G401 (cell line): ENCODE results near the gene HNRNPH1. TPM values are rescaled to one million over a fixed set of nuclear protein-coding genes. Genes with fewer than 3 reads are reported as not detected.

ENCODE experiments used
- DNase-seq: peaks from one replicate; pipeline ENCODE4 v3.0.0-alpha.2; 2015; ENCODE audit warnings: low spot score
- in situ Hi-C: cut with HindIII; loops from 2 replicates; pipeline ENCODE4 v1.10.0; 2016; ENCODE audit warnings: low sequenced_read_pairs, mixed read lengths
- total RNA-seq: library from RNA; depleted of rRNA; stranded (reverse); fragments of >200 nt; shearing (Covaris generic); gene quantifications from 2 replicates; pipeline ENCODE4 v1.2.3, GENCODE V29; 2014

HNRNPH1 gene
- total RNA-seq, 1 experiment from 2014 or later, result 108 TPM

DNA sequence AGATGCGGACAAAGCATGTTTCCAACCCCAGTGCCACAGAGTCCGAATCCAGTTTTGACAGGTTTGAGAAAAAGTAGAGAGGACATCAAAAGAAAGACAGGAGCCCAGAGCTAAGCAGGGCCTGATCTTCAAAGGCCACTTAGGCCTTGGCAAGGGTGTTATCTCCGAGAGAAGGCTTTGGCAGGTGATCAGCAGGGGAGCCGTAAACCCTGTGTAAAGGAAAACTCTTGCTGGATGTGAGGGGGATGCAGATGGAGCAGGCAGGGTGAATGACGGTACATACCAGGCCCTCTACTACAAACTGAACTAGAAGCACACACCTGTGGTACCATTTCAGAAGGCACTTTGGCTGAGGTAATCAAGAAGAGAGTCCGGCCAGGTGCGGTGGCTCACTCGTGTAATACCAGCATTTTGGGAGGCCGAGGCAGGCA, 1.4 kb upstream of the HNRNPH1 start:
- no peak for DNase-seq
- in situ Hi-C loops, result no loop called here

DNA sequence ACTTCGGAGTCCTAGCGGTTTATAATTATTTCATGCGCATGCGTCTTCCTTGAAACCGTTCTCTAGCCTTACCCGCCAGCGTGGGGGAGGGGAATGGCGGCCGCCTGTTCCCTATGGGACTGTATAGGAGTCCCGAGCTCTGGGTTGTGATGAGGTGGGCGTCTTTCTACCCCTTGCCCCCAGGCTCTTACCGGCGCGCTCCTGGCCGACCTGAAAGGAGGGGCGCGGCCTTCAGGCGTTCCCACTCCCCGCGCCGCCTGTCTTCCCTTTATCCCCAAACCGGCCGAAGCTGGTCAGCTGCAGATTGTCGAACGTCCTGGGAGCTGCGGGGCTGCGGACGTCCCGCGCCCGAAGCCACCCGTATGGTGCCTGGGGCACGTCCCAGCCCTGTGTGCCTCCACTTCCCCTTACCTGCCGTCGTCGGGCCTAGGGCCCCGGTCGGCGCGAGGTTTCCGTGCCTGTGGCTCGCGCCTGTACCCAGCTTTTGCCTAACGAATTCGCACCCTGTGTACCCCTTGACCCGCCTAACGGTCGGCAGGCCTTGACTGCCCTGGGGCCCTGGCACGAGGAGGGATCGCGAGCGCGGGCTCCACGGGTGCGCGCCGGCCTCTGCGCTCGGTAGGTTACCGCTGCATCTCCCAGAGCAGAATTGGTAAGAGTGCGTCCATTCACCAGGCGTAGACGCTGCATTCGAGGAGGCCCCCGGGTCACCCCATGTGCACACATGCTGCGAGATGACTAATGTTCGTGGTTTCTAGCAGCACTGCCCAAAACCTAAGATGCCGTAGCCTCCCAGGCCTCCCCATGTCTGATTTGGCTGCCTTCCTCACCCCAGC, 653 bp upstream of the HNRNPH1 start:
- in situ Hi-C loops, result no loop called here
- DNase-seq, result peak; percentile 41

GRCh38 chr5:179621551-179622214, 1.8 kb downstream of the HNRNPH1 start:
- in situ Hi-C loops, result no loop called here
- DNase-seq, result no peak

DNA sequence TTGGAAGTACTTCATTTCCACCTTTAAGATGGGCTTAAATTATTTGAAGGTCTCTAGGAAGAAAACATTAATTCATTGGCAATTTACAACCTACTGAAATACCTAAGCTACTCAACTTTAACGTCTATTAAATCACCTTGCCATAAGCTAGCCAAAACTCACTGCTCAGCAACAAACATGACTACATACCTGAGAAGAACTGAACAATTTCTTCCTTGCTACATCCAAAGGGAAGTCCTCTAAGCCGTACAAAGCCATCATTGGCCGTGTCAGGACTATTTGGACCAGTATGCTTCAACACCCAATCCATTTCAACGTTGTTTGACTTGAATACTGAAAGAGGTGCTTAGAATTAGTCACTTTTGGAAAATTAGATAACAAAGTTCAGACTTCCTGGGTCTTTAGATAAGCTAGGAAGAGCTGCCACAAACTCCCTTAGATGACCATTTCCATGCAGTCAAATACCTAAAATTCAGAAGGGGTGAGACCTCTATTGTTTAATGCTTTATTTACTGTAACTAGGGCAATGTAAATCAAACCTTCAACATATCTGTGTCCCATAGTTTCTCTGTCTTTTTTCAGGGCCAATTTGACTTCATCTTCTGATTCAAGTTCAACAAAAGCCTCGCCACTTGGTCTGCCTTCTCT, 2.6 kb downstream of the HNRNPH1 start:
- no peak for DNase-seq
- in situ Hi-C loops, result no loop called here

DNA sequence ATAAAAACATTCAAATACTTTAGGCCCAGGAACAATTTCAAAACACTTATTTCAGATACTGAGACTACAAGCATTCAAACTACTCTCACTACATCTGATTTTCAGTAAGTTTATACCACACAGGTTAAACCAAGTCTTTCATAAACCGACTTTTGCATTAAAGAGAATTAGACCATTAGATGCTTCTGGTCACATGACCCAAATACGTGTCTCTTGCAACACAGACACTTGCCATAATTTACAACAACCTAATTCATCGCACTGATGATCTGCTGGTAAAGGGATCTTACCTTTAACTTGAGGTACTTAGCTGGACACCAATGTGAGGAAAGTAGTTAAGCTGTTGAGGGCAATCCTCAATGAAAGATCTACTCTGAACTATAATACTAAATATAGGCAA, 3.2 kb downstream of the HNRNPH1 start:
- no peak for DNase-seq
- in situ Hi-C loops, result no loop called here

DNA sequence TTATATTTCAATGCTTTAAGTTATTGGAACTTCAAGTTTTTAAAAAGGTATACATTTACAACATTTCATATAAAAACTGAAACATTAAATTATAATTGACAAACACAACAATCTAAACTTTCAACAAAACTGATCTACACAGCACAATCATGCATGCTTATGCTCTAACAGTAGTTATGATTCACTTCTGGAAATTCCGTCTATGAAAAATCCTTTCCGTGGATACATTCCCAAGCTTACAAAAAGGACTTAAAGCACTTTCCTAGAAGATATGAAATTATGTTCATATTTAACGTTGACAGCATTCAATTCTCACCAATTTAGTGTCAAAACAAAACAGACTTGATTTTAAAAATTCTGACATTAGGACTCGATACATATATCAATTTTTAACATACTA, 3.7 kb downstream of the HNRNPH1 start:
- in situ Hi-C loops, result no loop called here
- DNase-seq, result no peak

GRCh38 chr5:179618923-179619554, 4.4 kb downstream of the HNRNPH1 start:
- in situ Hi-C loops, result no loop called here
- DNase-seq, result no peak

DNA sequence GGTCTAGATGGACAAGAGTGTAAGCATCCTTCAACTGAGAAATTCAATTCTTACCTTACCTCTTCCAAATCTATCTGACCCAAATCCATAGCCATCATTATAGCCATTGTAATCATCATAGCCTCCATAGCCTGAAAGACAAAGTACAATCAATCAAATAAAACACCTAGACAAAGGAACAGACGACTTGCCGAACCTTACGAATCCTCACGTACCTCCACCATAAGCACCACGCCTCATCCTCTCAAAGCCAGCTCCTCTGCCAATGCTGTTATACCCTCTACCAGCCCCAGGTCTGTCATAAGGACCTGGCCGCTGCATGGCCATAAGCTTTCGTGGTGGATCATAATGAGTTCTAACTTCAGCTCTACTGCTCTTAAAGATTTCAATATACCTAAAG, 5.5 kb downstream of the HNRNPH1 start:
- in situ Hi-C loops, result no loop called here

GRCh38 chr5:179616002-179616594, 7.4 kb downstream of the HNRNPH1 start:
- in situ Hi-C loops, result no loop called here
- no peak for DNase-seq

More for the DNA sequence above, 5.5 kb downstream of the HNRNPH1 start:
- DNase-seq, result no peak

DNA sequence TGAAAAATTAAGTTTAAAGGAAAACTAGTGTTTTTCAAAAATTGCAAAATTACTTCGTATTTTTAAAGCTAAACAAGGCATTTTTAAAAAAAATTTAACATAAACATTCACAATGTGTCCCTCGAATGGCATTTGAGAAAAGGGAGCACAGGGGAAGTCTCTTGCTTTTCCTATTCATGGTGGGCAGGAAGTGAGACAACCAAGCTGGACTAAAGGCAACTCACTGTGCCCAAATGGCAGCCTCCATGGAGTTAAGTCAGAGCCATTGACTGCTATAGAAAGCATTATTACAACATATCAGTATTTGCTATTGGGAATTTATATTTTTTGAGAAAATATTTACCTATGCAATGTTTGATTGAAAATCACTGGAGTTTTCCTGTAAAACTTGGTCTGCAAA, 8.3 kb downstream of the HNRNPH1 start:
- DNase-seq, result no peak
- in situ Hi-C loops, result no loop called here

GRCh38 chr5:179614745-179615144, 8.7 kb downstream of the HNRNPH1 start:
- DNase-seq, result no peak
- in situ Hi-C loops, result loop anchor here (5.0 kb wide), 1 partner anchor 93 kb away; no protein-coding TSS in a partner anchor

GRCh38 chr5:179613460-179614071, 9.9 kb downstream of the HNRNPH1 start:
- no peak for DNase-seq
- in situ Hi-C loops, result loop anchor here (5.0 kb wide), 1 partner anchor 94 kb away; no protein-coding TSS in a partner anchor

DNA sequence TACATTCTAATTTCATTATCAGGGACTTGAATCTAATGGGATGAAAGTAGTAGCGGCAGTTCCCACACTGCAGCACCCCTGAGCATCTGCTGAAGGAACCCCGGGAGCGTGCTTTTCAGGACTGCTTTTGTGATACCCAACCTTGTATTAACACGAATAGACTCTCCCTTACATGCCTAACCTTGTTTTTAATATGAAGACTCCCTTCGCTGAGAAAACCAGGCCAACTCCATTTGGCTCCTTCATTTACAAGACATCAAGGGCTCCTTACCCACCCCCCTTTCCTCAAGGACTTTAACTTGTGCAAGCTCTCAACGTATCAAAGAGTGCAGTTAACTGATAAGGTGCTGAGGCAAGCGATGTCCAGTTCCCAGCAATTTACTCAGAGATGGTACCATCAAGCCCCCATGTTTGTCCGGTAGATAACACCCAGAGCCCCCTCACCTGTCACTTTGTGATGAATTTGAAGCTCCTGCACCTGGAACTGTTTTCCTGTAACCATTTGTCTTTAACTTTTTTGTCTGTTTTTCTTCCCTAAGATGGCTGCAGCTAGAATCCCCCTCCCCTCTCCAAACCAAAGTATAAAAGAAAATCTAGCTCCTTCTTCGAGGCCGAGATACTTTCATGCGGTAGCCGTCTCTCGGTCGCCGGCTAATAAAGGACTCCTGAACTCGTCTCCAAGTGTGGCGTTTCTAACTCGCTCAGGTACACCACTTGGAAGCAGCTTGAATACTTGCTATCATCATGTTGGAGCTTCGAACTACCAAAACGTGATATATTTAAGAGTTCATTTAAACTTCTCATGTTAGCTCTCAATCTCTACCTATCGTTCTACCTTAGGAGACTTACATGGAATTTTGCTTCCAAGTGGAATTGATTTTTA, 10.7 kb downstream of the HNRNPH1 start:
- DNase-seq, result no peak
- in situ Hi-C loops, result loop anchor here (5.0 kb wide), 1 partner anchor 94 kb away; no protein-coding TSS in a partner anchor

DNA sequence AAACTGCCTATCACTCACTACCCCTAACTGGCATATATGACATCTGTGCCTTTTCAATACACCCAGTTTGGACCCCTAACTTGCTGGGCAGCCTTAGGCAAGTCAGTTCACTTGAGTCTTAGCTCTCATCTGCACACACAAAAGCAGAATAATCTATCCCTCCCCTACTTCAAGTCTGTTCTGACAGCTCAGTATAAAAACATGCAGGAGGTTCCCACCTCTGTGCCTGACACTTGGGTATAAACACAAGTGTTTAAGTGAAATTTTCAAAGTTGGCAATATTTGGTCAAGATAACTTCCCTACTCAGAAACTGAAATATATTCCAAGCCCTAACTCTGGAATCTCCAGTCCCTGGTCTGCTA, 12.6 kb downstream of the HNRNPH1 start:
- in situ Hi-C loops, result loop anchor here (5.0 kb wide), 1 partner anchor 96 kb away; no protein-coding TSS in a partner anchor
- DNase-seq, result no peak

DNA sequence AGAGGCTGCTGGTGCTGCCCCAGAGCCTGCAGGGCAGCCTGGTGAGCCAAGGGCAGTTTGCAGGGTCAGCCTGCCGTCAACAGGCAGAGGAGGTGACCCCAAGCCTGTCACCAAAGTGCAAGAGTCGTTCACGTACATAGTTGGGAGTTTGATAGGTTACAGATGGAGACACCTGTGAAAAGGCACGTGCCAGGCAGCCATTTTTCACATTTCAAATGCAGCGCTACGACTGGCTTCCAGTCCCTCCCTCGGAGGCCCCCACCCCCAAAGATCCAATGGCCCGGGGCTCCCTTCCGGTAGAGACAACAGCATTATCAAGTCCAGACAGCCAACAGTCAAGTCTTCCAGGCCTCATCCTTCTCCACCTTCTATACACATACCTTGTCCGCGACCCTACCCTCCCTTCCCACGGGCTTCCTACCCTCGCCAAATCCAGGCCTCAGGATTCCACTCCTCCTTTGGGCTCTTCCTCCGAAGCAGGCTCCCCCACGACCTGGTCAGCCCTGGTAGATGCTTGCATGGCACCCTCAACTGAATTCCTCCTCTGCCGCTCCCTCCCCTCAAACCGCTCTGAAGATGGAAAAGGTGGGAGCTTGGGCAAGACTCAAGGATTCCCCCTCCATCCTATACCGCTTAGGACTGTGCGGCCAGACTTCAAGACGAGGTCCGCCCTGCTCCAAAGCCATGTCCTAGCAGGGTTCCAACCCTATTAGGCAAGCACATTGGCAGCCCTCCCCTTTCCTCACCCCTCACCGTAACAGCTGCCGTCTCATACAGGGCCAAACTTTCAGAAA, 13.2 kb downstream of the HNRNPH1 start:
- in situ Hi-C loops, result loop anchor here (5.0 kb wide), 1 partner anchor 97 kb away; no protein-coding TSS in a partner anchor

DNA sequence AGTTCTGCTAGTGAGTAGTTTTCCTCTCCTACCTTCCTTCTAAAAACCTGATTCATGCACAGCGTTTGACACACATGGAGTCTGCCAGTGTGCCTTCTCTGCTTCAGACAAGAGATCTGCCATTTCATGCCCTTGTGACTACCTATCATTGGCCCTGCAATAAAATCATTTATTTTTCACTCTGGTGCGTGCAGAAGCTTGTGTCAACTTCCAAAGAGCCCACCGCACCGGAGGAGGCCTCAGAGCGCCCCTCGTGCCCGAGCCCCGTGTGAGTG, 13.7 kb downstream of the HNRNPH1 start:
- in situ Hi-C loops, result loop anchor here (5.0 kb wide), 1 partner anchor 98 kb away; no protein-coding TSS in a partner anchor
- DNase-seq, result no peak

More for the DNA sequence above, 13.2 kb downstream of the HNRNPH1 start:
- DNase-seq, result peak; percentile 25

- in situ Hi-C loops, result no loop called here
- DNase-seq, result peak; percentile 35
These were observed 15.3 kb downstream of the HNRNPH1 start for GRCh38 chr5:179608131-179608581.
